Stimulated activated CD4-positive, alpha-beta T cell treated with anti-CD3 and anti-CD28 coated beads, TNF-alpha, amount 100 ng/mL, for 4 hours (primary cell): ENCODE measurements around the gene WSB1.
A peak's percentile ranks its signal among the peaks of the same experiment; 100 is the strongest.
"Not testable (repeated sequence)": the region's sequence is repeated elsewhere in the genome, so short reads cannot be mapped to it uniquely, and the experiment has no call there.

Experiments
- DNase-seq, 3 experiments: peaks; one replicate each; pipeline ENCODE4 v3.0.0-alpha.2; 2020; ENCODE audit warnings: low read depth in 3 of 3

The WSB1 gene

GRCh38 chr17:27279132-27279531 lies 14.8 kb upstream of the WSB1 start:
- not testable (repeated sequence) for DNase-seq

- DNase-seq = no peak
Observed at GRCh38 chr17:27280527-27280926, 13.4 kb upstream of the WSB1 start.

- DNase-seq = no peak
Observed at GRCh38 chr17:27281438-27281837, 12.5 kb upstream of the WSB1 start.

GRCh38 chr17:27282054-27282551 lies 11.8 kb upstream of the WSB1 start:
- no peak for DNase-seq

- no peak for DNase-seq
Observed at GRCh38 chr17:27283060-27283459, 10.9 kb upstream of the WSB1 start.

- DNase-seq = no peak
Observed at GRCh38 chr17:27283751-27284150, 10.2 kb upstream of the WSB1 start.

GRCh38 chr17:27284811-27285415 lies 9.0 kb upstream of the WSB1 start:
- no peak for DNase-seq

GRCh38 chr17:27285516-27285915 lies 8.4 kb upstream of the WSB1 start:
- no peak for DNase-seq

GRCh38 chr17:27288183-27288582 lies 5.7 kb upstream of the WSB1 start:
- DNase-seq = no peak

GRCh38 chr17:27289856-27290255 lies 4.1 kb upstream of the WSB1 start:
- DNase-seq = no peak

GRCh38 chr17:27290916-27291598 lies 2.9 kb upstream of the WSB1 start:
- no peak for DNase-seq

GRCh38 chr17:27293359-27293897 lies 486 bp upstream of the WSB1 start:
- no peak for DNase-seq

GRCh38 chr17:27294689-27295630 lies 1.0 kb downstream of the WSB1 start:
- peak in 2 of 3 experiments; percentile 2 to 8 for DNase-seq

GRCh38 chr17:27295945-27296344 lies 2.0 kb downstream of the WSB1 start:
- DNase-seq = no peak

GRCh38 chr17:27296428-27296979 lies 2.6 kb downstream of the WSB1 start:
- DNase-seq = no peak

GRCh38 chr17:27299384-27300049 lies 5.6 kb downstream of the WSB1 start:
- DNase-seq = no peak

- no peak for DNase-seq
Observed at GRCh38 chr17:27303734-27304133, 9.8 kb downstream of the WSB1 start.

- no peak for DNase-seq
Observed at GRCh38 chr17:27306276-27306835, 12.4 kb downstream of the WSB1 start.

- DNase-seq = no peak
Observed at GRCh38 chr17:27310565-27311110, 16.7 kb downstream of the WSB1 start.

GRCh38 chr17:27313301-27313700 lies 19.4 kb downstream of the WSB1 start:
- DNase-seq = no peak

- no peak for DNase-seq
Observed at GRCh38 chr17:27315322-27315721, 21.4 kb downstream of the WSB1 start.
